Femur (tissue), 1 donor: ENCODE data around the gene DDA1.
"Not testable (repeated sequence)": the region's sequence is repeated elsewhere in the genome, so short reads cannot be mapped to it uniquely, and the experiment has no call there.

Experiments used
- DNase-seq: peaks from one replicate; pipeline ENCODE4 v3.0.0-alpha.2; 2017

Gene DDA1

DNA sequence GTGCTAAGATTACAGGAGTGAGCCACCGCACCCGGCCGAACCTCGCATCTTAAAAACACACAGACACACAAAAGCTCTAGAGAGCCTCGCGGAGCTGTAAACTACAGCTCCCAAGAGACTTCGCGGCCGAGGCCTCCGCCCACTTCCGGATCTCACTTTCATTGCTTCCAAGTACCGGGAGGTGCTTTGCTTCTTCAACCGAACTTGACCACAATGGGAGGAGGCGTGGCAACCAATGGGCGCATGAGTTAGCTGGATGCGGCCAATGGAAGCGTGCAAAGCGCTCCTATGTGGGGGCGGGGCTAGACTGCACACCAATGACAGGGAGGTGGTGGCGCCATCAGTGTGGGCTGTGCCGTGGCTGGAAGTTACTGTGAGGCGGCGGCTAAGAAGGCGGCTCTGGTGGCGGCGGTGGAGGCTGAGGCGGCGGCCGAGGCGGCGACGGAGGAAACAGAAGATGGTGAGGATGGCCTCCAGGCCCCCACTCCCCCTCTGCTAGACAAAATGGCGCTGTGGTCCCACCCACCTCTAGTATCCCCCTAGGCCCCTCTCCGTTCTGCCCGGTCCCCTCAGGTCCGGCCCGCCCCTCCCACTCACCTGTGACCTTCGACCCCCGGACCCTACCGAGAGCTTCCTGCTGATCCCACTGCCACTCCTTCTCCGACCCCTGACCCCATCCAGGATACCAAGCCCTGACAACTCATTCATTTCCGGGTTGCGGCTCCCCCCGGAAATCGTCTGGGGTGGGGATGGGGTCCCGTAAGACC, at the start of gene DDA1:
TSS of gene DDA1 (plus strand) at position 366 of the 767 bp plus-strand sequence. CDS start at position 458, 92 bp downstream.
- DNase-seq = peak; percentile 100

DNA sequence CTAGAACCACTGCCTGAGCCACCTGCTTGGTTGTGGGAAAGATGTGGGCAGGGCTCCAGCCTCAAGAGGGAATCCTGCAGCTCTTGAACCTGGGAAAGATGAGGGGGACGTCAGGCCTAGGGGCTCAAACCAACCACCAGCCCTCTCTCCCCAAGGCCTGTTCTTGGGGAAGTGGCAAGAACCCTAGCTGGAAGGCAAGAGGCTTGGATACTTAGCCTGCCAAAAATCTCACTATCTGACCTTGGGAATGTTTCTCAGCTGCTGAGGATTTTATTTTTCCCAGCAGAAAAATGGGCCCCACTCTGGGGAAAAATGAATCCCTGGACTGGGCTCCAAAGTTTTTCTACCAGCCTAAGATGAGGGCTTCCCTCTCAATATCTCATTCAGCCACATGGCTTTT, 49.4 kb upstream of the DDA1 start:
- DNase-seq = no peak

DNA sequence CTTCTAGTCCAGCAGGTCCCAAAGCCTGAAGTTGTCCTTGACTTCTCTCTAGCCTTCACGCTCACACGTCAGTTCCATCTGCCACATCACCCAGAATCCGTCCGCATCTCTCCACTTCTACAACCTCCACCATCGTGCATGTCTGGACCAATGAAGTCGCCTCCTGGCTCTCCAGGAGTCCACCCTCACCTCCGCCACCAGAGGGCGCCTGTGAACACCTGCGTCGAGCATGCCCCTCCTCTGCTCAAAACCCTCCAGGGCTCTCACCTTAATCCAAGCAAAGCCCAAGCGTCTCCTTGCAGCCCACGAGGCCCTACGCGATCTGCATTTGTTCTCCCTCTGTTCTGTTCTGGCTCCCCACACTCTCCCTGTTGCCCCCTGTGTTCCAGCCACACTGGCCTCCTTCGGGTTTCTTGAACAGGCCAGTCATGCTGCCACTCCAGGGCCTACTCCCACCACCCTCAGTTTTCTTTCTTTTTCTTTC, 48.5 kb upstream of the DDA1 start:
- peak; percentile 72 for DNase-seq

DNA sequence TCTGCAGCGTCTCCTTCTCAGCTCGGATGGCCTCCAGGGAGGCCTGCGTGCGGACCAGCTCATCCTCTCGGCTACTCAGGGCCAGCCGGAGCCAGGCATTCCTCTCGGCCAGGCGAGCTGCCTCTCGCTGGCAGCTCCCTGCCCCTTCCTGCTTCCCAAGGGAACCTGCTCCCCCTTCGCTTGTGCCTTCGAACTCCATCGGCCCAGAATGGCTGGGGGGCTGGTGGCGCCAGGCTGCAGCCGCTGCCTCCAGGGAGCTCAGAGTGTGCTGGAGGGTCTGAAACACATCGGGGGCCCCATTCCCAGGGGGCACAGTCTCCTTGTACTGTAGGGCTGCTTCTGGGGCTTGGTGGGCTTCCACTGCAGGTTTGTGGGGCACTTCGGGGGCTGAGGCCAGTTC, 46.8 kb upstream of the DDA1 start:
- DNase-seq = no peak

DNA sequence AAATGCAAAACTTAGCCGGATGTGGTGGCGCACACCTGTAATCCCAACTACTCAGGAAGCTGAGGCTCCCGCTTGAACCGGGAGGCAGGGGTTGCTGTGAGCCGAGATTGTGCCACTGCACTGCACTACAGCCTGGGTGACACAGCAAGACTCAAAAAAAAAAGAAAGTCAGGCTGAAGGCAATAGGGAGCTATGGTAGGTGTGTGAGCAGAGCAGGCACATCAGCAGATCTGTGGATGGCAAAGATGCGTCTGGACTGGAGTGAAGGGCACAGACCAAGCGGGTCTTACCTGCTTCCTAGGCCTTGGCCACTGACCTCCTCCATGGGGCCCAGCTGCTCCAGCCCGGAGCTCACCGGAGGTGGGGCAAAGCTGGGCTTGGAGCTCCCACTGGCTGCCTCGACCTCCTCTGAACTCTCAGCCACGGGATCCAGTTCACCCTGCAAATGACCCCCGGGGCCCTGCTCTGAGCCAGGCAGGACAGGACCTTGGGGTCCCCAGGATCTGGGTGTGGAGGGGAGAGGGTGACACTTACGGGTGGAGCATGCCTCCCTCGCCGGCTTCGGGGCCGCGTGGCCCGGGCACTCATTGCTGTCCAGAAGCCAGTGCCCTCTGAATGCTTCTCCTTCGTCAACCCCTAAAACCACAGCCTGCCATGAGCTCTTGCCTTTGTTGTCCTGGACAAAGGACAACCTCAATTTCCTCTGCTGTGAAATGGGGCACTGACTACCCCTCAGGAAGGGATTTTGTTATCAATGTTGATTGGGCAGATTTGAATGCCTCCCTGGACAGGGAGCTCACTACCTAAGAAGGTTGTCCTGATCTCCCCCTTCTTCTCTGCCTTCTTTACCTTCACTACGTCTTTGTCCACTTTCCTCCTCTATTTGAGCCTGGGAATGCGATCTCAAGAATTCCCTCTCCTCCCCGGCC, 45.4 kb upstream of the DDA1 start:
- DNase-seq = no peak

DNA sequence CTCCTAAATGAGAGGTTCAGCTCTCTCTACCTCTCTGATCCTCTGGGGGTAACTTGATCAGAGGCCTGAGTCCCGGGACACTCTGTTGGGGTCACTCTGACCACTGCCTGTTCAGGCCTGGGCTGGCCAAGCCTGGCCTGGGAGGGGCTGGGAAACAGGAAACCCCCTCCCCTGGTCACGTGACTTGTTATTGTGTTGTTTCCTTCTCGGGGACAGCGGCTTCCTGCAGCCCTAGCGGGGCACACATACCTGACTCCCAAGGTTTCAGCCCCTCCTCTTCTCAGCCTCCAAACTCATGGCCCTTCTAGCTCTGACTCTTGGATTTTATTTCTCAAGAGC, 44.8 kb upstream of the DDA1 start, which contains the start of gene USHBP1:
TSS of gene USHBP1 (minus strand) at position 105 of the 339 bp plus-strand sequence. CDS start 446 bp downstream, outside the sequence.
- DNase-seq = peak; percentile 49

DNA sequence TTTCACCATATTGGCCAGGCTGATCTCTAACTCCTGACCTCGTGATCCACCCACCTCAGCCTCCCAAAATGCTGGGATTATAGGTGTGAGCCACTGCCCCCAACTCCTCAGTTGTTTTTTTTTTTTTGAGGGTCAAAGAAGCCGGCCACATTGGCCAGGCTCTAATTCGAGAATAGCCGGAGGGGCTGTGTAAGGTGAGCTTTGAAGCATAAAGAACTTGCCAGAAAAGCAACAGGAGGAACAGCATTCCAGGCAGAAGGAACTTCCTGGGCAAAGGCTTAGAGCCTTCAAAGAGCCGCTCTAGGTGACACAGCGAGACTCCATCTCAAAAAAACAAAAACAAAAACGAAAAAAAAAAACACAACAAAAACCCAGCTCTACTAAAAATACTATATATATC, 43.3 kb upstream of the DDA1 start:
- DNase-seq = no peak

DNA sequence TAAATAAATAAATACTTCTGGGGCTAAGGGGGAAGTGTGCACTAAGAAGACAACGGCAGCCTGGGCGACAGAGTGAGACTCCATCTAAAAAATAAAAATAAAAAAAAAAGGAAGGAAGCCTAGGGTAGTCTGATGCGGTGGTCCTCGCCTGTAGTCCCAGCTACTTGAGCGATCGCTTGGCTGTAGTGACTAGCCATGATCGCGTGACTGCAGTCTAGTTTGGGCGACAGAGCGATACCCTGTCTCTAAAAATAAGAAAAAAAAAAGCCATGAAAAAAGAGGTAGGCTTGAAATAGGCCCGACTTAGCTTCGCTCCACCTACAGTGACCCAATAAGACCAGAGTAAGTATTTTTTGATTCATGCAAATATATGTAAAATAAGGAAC, 42.8 kb upstream of the DDA1 start:
- DNase-seq = no peak

DNA sequence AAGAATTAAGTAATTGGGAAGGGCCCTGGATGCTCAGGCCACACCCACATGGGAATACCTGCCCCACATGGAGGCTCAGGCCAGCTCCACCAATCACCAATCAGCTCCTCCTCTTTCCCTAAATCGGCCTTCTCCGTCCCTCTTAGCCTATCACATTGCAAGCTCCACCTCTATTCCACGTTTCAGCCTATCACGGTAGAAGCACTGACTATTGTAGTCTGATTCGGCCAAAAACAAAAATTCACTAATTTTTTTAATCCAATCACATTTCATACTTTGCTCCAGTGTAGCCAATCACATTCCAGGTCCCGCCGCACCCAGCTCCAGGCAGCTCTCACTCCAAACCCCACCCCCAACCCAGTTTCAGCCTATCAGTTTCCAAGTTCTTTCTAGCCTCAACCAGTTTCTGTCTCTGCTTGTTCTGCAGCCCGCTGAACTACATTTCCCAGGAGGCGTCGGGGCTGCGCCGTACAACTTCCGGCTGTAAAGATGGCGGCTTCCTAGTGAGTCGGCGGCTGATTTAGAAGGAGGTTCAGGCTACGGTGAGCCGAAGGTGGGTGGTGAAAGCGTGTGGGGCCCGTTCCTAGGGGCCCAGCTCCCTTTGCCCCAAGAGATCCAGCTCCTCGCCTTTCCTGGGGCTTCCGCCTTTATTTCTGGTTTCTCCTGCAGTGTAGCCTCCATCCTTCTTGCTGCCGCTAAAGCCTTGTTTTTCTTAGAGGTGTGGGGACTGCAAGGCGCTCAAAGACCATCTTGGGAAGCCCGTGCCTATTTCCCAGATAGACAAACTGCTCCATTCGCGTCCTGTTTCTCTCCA, 42.2 kb upstream of the DDA1 start, which contains the start of gene BABAM1:
TSS of gene BABAM1 (plus strand) at position 469 of the 814 bp plus-strand sequence. CDS start 1,364 bp downstream, outside the sequence.
- peak; percentile 99 for DNase-seq

DNA sequence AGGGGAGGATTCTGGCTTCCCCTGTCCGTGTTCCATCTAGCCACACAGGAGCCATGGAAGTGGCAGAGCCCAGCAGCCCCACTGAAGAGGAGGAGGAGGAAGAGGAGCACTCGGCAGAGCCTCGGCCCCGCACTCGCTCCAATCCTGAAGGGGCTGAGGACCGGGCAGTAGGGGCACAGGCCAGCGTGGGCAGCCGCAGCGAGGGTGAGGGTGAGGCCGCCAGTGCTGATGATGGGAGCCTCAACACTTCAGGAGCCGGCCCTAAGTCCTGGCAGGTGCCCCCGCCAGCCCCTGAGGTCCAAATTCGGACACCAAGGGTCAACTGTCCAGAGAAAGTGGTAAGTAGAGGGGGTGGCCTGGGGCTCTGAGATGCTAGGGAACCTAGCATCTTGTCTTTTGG, 40.6 kb upstream of the DDA1 start:
- DNase-seq = no peak

DNA sequence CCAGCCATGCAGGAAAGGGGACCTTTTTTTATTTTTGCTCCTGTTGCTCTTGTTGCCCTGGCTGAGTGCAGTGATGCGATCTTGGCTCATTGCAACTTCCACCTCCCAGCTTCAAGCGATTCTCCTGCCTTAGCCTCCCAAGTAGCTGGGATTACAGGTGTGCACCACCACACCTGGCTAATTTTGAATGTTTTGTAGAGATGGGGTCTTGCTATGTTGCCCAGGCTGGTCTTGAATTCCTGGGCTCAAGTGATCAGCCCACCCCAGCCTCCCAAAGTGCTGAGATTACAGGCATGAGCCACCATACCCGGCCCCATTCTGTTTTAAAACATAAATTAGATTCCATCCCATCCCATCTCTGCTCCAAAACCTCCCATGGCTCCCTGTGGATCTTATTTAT, 34.5 kb upstream of the DDA1 start:
- not testable (repeated sequence) for DNase-seq

DNA sequence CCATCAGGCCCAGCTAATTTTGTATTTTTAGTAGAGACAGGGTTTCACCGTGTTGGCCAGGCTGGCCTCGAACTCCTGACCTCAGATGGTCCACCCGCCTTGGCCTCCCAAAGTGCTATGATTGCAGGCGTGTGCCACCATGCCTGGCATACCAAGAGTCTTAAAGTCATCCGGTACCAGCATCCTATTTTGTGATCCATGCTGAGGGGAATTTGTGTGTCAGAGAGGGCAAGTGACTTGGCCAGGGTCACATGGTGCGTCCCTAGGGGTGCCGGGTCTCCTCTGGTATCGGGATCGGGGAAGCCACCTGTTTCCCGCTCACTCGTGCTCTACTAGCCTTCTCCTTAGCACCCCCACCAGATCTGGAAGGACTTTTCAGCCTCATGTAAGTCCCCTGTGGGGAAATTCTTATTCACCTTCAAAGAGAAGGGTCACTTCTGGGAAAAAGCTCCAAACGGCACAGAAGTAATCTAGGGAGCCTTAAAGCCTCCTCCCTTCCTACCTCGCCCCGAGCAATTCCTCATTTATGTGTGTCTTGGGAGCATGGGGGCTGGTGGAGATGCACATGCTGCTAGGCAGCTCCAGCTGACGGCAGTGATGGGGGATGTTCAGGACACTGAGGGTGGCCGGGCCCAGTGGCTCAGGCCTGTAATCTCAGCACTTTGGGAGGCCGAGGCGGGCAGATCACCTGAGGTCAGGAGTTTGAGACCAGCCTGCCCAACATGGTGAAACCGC, 33.8 kb upstream of the DDA1 start:
- no peak for DNase-seq

DNA sequence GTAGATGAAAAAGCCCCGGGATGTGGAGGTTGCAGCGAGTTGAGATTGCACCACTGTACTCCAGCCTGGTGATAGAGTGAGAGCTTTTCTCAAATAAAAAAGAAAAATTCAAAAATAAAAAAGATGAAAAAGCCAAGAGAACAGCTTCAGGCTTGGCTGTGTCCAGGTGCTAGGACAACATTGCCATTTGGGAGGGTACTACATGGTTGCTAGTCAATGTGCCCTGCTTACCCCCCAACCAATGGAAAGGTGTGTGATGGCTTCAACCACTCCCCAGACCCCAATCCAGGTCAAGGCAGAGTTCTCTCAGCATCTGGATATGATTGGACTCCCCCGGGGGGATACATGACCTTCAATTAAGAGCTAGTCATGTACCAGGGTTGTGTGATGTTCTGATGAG, 29.9 kb upstream of the DDA1 start:
- DNase-seq = no peak

DNA sequence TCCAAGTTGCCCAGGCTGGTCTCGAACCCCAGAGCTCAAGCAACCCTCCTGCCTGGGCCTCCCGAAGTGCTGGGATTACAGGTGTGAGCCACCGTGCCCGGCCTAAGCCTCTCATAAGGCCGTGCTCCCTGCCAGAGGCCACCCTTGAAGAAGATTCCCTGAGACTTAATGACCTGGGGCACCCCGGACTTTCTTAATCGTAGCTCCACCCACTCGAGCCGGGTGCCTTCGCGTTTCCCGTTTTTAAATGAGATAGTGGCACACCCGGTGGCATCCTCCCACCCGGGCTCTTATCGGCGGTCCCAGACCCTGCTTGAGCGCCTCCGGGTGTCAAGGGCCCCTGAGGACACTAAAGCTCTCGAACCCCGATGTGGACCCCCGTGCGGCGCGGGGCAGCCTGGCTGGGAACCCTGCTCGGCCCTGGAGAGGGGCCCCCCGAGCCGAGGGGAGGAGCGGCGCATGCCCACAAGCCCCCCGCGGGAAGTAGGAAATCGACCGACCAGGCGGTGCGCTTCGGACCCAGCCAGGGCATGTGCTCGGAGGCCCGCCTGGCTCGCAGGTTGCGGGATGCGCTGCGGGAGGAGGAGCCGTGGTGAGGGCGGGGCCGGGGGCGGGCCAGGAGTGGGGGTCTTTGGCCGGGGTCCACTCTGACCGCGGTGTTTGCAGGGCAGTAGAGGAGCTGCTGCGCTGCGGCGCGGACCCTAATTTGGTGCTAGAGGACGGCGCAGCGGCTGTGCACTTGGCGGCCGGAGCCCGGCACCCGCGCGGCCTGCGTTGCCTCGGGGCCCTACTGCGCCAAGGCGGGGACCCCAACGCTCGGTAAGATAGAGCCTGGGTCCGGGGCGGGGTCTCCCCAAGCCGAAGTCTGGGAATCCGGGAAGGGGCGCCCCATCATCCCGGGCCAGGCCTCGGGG, 27.7 kb upstream of the DDA1 start, which contains the start of gene ANKLE1:
TSS of gene ANKLE1 (plus strand) at position 511 of the 914 bp plus-strand sequence. CDS start at position 531, 20 bp downstream.
- peak; percentile 63 for DNase-seq

DNA sequence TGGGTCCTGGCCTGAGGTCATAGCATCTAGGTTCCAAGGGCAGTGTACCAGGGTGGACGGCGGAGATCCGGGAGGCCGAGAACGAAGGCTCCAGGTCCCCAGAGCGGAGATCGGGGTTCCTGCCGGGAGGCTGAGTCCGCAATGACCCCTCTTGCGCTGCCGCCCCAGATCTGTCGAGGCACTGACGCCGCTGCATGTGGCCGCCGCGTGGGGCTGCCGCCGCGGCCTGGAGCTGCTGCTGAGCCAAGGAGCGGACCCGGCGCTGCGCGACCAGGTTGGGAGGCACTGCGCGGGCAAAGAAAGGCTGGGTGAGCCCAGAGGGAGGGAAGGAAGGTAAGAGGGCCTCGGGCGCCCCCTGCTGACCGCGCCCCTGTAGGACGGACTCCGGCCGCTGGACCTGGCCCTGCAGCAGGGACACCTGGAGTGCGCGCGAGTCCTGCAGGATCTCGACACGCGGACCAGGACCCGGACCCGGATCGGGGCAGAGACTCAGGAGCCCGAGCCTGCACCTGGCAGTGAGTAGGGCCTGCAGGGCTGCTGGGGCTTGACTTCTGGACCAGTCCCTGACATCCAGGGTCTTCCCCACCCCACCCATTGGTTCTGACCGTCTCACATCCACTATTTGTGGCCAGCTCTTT, 26.8 kb upstream of the DDA1 start:
- peak; percentile 87 for DNase-seq

DNA sequence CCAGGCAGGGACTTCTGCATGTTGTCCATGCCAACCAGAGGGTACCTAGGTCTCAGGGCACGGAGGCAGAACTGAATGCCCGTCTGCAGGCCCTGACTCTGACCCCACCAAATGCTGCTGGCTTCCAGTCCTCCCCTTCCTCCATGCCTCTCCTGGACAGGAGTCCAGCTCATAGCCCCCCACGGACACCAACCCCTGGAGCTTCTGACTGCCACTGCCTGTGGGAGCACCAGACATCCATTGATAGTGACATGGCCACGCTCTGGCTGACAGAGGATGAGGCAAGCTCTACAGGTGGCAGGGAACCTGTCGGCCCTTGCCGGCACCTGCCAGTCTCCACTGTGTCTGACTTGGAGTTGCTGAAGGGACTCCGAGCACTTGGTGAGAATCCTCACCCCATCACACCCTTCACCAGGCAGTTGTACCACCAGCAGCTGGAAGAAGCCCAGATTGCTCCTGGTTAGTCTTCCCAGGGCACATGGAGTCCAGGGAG, 25.8 kb upstream of the DDA1 start:
- DNase-seq = no peak

DNA sequence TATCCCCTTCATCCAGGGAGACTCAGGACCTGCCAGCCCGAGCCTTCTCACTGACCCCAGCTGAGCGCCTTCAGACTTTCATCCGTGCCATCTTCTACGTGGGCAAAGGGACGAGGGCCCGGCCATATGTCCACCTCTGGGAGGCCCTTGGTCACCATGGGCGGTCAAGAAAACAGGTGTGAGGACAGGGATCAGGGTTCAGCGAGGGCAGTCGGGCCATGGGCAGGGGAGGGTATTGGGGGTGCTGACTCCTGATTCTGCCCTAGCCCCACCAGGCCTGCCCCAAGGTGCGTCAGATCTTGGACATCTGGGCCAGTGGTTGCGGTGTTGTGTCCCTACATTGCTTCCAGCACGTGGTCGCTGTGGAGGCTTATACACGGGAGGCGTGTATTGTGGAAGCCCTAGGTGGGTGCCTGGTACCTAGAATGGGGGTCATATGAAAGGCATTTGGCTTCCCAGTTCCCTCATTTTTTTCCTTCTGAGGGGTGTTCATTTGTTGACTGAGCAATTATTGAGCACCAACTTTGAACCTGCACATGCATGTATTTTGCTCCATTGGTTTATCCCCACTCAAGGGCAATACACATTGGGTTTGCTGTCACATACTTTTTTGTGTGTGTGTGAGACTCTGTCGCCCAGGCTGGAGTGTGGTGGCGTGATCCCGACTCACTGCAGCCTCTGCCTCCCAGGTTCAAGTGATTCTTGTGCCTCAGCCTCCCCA, 23.8 kb upstream of the DDA1 start:
- DNase-seq = no peak

DNA sequence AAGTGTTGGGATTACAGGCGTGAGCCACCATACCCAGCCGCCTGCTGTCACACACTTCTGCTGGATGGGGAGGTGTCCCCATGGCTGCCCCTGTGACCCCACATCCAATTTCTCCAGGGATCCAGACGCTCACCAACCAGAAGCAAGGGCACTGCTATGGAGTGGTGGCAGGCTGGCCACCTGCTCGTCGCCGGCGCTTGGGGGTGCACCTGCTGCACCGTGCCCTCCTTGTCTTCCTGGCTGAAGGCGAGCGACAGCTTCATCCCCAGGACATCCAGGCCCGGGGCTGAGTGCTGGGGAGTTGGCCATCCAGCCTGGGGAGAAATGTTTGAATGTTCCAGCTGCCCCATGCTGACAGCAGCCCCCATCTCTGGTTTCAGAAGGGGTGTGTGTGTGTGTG, 23.1 kb upstream of the DDA1 start:
- DNase-seq = no peak

DNA sequence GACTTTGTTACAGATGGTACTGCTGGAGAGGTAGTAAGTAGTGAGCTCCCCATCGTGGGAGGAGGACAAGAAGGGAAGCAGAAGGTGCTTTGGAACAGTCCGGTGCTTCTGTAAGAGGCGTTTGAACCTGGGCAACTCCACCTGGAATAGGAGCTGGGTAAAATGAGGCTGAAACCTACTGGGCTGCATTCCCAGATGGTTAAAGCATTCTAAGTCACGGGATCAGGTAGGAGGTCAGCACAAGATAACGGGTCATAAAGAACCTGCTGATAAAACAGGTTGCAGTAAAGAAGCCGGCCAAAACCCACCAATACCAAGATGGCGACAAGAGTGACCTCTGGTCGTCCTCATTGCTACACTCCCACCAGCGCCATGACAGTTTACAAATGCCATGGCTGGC, 22.6 kb upstream of the DDA1 start:
- no peak for DNase-seq
